Uterus (tissue), 2 donors: ENCODE data around the gene HIPK4.

Experiments
- CTCF ChIP-seq, 4 experiments: fragments of 200-600 bp in 2 of 4; fragments of 450-650 bp in 2 of 4; sonication (generic) in 2 of 4; IDR thresholded peaks; one replicate each; pipeline ENCODE4 v1.5.1; 2016 to 2019; ENCODE audit warnings: antibody characterized with exemption in 4 of 4, mild to moderate bottlenecking in 2 of 4, moderate library complexity in 1 of 4
- POLR2A ChIP-seq, 2 donors: fragments of 450-650 bp; IDR thresholded peaks; one replicate each; pipeline ENCODE4 v1.6.1; 2016; ENCODE audit warnings: antibody characterized with exemption in 2 of 2, mild to moderate bottlenecking in 1 of 2, moderate library complexity in 1 of 2

- TF ChIP-seq CTCF (IDR thresholded peaks at IDR 0.05) (no peak), POLR2A (IDR thresholded peaks at IDR 0.05) (no peak)
These were observed 4.8 kb upstream of the HIPK4 start for GRCh38 chr19:40394816-40395210.
